ENCODE measurements around the gene PDE8A.
"Not testable (repeated sequence)": the region's sequence is repeated elsewhere in the genome, so short reads cannot be mapped to it uniquely, and the experiment has no call there.

- TF ChIP-seq CTCF (conservative IDR thresholded peaks at IDR 0.05; ENCODE audit: low read depth in 2 of 2); EZH2 (IDR thresholded peaks at IDR 0.05; ENCODE audit: low read depth, unreplicated experiment); NANOG (IDR thresholded peaks at IDR 0.05; ENCODE audit: borderline replicate concordance); CREB1 (CRISPR knock-in tag; IDR thresholded peaks at IDR 0.05; ENCODE audit: low read depth); POLR2AphosphoS5 (IDR thresholded peaks at IDR 0.05; ENCODE audit: low read depth); EZH2phosphoT487 (IDR thresholded peaks at IDR 0.05; ENCODE audit: unreplicated experiment); REST (IDR thresholded peaks at IDR 0.05; ENCODE audit: unreplicated experiment); JUNB (IDR thresholded peaks at IDR 0.05; ENCODE audit: unreplicated experiment); ZNF462 (CRISPR knock-in tag; IDR thresholded peaks at IDR 0.05); ETS1 (IDR thresholded peaks at IDR 0.05): not testable (repeated sequence)
These were observed 203.7 kb downstream of the PDE8A start for GRCh38 chr15:85185350-85185749.
